Inferior parietal cortex (tissue), 1 donor: ENCODE measurements around the gene COL11A1.
"Not testable (repeated sequence)": the region's sequence is repeated elsewhere in the genome, so short reads cannot be mapped to it uniquely, and the experiment has no call there.

Experiments used
- DNase-seq: peaks from one replicate; pipeline ENCODE4 v3.0.0-alpha.2; 2016; ENCODE audit errors: extremely low spot score

The COL11A1 gene

GRCh38 chr1:103084181-103084580 lies 24.1 kb downstream of the COL11A1 start:
- no peak for DNase-seq

GRCh38 chr1:103075316-103076000 lies 32.9 kb downstream of the COL11A1 start:
- DNase-seq = no peak

- DNase-seq = peak; percentile 53
Measured at GRCh38 chr1:103074224-103074623, 34.1 kb downstream of the COL11A1 start.

GRCh38 chr1:103069201-103069600 lies 39.1 kb downstream of the COL11A1 start:
- DNase-seq = no peak

- no peak for DNase-seq
Measured at GRCh38 chr1:103063921-103064320, 44.4 kb downstream of the COL11A1 start.

GRCh38 chr1:103058391-103058790 lies 49.9 kb downstream of the COL11A1 start:
- no peak for DNase-seq

GRCh38 chr1:103056423-103056822 lies 51.9 kb downstream of the COL11A1 start:
- no peak for DNase-seq

GRCh38 chr1:103028110-103028509 lies 80.2 kb downstream of the COL11A1 start:
- not testable (repeated sequence) for DNase-seq

- DNase-seq = no peak
Measured at GRCh38 chr1:103025858-103026409, 82.4 kb downstream of the COL11A1 start.

GRCh38 chr1:103024051-103024450 lies 84.3 kb downstream of the COL11A1 start:
- no peak for DNase-seq

- no peak for DNase-seq
Measured at GRCh38 chr1:103002005-103002404, 106.3 kb downstream of the COL11A1 start.

- DNase-seq = no peak
Measured at GRCh38 chr1:102978874-102979273, 129.4 kb downstream of the COL11A1 start.

GRCh38 chr1:102977292-102977691 lies 131.0 kb downstream of the COL11A1 start:
- no peak for DNase-seq

- peak; percentile 69 for DNase-seq
Measured at GRCh38 chr1:102970496-102971078, 137.7 kb downstream of the COL11A1 start.

GRCh38 chr1:102967786-102968185 lies 140.5 kb downstream of the COL11A1 start:
- no peak for DNase-seq

- DNase-seq = no peak
Measured at GRCh38 chr1:102961549-102961948, 146.8 kb downstream of the COL11A1 start.

GRCh38 chr1:102954576-102954975 lies 153.7 kb downstream of the COL11A1 start:
- DNase-seq = no peak

- DNase-seq = no peak
Measured at GRCh38 chr1:102952400-102952799, 155.9 kb downstream of the COL11A1 start.

GRCh38 chr1:102942324-102942723 lies 166.0 kb downstream of the COL11A1 start:
- DNase-seq = no peak

- no peak for DNase-seq
Measured at GRCh38 chr1:102941366-102941947, 166.9 kb downstream of the COL11A1 start.

- DNase-seq = no peak
Measured at GRCh38 chr1:102937401-102937800, 170.9 kb downstream of the COL11A1 start.

- DNase-seq = not testable (repeated sequence)
Measured at GRCh38 chr1:102933362-102933761, 175.0 kb downstream of the COL11A1 start.

- DNase-seq = no peak
Measured at GRCh38 chr1:102919659-102920058, 188.7 kb downstream of the COL11A1 start.
